Midbrain (tissue), 1 donor: ENCODE data around the gene EXD3.

Source experiments
- DNase-seq: peaks from one replicate; lab custom pipeline; 2025; lab: John Stamatoyannopoulos, UW

The EXD3 gene

DNA sequence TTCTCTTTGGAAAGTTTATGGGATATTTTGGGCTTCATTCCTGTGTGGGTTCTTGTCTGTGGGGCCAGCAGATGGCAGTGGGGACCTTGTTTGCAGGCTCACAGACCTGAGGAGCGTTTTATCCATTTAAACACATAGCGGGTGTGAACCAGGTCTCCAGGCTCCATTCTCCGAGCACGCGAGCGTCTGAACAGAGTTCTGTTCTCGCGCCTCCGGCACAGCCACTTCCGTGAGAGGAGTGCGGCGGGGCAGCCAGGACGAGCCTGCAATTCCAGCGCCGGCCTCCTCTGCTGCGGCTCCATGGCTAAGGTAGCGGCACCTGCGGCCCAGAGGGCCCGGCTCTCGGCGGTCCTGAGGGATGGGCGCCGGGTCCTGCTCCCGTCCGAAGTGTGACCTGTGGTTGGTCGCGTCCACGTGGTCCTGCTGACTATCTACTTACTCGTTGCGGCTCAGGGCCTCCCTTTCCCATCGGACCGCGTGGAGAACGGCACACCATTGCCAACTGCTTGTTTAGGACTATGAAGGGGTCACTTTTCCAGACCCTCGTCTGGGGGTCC lies 128.2 kb downstream of the EXD3 start:
- DNase-seq, result no peak

DNA sequence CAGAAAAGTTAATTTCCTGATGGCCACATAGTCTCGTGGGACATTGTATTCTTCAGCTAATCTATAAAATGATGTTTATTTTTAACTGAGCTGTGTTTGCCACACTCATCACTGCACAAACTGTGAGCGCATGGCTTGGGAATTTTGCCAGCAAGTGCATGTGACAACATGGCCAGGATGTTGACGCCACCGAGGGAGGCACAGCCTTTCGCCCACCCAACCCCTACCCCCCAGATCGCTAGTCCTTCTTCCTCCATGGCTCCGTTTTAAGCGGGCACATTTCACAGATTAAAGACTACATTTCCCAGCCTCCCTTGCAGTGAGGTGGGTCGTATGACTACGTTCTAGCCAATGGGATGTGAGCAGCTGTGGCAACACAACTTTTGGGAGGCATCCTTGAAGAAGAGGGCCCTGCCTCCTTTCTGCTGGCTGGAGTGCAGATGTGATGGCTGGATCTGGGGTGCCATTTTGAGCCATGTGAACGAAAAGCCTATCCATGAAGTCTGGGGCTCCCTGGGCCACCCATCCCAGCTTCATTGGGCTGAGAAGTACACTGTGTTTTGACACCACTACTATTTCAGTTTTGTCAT lies 128.8 kb downstream of the EXD3 start:
- DNase-seq, result no peak

DNA sequence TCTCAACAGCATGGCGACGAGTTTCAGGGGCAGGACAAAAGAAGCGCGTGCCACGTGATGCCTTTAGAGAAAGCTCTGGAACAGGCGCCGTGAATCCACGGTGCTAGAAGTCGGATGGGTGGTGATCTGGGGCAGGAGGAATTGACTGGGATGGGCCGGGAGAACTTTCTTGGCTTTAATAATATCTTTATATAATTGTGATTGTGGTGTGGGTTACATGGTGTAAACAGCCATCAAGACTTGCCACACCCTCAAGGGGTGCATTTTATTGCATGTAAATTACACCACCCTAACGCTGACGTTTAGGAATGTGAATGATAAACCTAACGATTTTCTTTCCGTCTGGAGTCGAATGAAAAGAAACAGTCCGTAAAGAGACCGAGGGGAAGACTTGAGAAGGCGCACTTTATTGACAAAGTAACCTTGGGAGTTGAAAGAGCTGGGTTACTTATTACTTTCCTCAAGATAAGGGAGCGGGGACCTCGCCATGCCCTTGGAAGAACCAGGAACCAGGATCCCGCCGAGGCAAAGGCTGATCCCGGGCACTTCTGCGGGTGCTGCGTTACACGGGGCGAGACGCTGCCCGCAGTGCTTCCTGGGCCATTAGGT lies 129.4 kb downstream of the EXD3 start:
- DNase-seq, result no peak

DNA sequence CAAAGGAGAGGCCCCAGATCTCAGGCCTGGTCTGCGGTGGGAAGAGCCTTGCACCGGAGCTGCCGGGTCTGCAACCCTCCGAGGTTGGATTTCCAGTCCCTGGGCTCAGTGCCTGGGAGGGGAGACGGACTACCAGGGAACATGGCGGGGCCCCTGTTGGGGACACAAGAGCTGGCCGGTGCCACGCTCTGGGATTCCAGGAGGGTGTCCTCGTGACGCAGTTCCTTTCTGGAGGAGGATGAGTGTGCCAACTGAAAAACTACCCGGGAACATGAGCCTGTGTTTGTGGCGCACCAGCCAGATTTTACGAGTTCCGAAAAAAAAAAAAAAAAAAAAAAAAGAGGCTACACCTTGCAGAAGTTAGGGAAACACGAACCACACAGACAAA lies 129.9 kb downstream of the EXD3 start:
- no peak for DNase-seq

DNA sequence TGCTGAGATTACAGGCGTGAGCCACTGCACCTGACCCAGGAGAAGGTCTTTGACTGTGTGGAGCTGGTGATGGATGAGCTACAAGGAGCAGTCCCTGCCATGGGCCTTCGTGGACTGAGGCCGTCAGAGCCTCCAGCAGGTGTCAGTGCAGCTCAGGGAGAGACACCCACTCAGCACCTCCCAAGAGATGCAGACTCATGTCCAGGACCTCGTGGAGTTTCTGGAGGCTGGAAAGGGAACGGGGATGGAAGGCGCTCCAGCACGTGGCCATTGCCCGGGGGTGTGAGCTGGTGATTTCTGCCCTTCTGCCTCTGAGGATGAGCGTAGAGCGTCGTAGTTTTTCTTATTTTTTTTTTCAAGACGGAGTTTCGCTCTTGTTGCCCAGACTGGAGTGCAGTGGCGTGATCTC lies 136.0 kb downstream of the EXD3 start:
- DNase-seq, result no peak

DNA sequence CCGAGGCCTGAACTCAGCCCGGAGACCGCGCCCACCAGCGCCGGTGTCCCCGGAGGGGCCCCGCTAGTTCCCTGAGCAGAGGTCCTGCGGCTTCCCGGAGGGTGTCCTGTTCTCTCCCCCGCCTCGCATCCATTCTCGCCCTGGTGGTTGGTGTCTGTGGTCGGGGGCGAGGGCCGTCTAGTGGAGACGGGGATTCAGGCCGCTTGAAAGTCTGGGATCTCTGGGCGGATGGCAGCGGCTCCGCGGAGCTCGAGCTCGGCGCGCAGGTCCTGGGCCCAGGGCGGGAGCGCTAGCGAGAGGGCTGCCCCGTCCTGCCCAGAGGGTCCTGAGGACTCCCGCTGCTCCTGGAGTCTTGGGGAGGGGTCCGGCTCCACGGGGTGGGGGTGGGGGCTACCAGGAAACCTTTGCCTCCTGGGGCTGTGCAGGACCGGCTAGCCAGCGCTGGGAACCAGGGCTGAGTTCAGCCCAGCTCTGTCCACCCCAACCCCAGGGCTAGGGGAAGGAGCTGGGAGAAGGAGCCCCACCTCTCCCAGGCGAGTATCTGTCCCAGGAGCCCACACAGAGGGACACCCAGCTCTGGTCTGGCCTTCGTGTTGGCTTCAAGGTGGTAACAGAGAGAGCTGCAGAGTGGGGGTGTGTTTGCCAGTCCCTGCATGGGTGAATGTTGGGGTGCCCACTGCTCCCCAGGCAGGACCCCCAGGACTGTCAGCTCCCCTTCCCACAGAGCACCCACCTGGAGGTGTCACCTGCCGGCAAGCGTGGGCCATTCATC lies 141.4 kb downstream of the EXD3 start:
- no peak for DNase-seq

DNA sequence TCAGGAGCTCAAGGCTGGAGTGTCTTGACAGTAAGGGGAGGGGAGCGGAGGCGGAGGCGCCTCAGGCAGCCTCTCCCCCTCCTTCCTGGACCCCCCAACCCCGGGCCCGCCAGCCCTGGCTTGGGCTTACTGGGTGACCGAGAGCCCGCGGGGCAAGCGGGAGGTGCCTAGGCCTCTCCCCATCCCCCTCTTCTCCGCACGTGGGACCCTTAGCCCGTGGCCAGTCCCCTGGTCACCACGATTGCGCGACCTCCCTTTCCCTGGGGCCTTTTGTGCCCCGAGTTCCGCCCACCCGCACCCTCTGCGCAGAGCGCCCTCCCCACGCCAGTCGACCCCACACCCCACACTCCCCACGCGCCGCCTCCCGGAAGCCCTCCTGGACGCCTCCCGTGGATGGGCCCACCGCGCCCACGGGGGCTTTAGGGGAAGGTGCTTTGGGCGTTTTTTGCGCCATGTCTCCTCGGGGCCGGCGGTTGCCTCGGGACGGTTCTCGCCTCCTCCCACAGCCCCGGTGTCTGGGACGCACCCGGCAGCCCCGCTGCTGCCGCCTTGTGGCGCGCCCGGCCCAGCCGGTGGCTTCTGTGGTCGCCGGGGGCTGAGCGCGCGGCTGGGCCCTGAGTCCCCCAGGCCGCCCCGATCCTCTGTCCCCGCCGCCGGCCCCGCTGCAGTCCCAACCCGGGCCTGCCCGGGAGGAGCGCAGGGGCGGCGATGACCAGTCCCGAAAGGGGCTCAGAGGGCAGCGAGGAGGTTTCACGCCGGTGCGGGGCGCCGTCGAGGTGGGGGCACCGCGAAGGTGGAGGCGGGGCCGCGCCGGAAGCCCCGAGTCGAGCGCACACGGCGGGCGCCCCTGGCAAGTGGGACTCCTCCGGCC lies 142.3 kb downstream of the EXD3 start:
- no peak for DNase-seq

DNA sequence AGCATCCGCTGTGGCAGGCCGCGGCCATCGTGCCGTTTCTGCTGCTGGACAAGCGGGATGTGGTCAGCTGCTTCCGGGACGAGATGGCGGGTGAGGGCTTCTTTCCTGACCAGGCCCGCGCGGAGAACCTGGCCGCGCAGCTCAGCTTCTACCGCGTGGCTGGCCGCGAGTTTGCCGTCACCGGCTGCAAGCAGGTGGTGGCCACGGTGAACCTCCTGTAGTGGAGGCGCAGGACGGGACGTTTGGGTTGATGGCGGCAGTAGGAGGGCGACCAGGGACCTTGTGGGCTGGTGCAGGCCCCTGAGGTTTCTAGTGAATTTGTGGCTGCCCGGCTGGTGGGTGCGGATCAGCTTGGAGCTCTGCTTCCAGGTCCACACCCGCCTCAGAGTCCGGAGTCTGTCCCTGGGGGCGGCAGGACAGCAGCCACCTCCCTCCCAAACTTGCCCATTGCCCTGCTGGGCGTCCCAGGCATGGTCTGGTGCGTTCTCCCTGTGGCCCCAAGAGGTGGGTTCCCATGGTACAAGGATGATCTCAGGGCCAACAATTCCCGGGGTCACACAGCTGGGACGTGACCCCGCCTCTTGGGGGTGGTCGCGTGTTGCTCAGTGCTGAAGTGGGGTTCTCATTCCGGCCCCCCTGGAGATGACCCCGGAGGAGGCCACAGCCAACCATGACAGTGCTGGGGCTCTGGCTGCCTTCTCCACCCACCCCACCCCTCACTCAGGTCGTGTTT lies 143.1 kb downstream of the EXD3 start:
- DNase-seq, result no peak

DNA sequence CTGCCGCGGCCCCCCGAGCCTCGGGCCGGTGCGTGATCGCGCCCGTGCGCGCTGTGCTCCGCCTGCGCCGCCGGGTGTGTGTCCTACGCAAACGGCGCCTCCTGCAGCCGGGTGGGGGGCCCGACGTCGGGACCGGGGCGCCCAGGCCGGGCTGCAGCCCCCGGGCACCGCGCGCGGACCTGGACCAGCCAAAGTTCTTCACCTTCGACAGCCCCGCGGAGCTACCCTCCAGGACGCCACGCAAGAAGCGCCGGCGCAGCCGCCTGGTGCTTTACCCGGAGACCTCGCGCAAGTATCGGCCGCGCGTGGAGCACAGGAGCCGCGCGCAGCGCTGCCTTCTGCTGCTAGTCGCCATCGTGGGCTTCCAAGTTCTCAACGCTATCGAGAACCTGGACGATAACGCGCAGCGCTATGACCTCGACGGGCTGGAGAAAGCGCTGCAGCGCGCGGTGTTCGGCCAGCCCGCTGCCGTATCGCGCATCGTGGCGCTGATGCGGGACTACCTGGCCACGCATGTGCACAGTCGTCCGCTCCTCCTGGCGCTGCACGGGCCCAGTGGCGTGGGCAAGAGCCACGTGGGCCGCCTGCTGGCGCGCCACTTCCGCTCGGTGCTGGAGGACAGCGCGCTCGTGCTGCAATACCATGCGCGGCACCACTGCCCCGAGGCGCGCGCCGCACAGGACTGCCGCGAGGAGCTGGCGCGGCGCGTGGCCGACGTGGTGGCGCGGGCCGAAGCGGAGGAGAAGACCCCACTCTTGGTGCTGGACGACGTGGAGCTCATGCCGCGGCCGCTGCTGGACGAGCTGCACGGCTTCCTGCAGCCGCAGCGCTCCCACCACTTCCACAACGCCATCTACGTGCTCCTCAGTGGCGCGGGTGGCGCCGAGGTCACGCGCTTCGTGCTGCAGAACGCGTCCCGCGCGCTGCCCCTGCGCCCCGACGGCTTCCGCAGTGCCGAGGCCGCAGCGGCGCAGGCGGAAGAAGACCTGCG lies 143.9 kb downstream of the EXD3 start:
- DNase-seq, result no peak

DNA sequence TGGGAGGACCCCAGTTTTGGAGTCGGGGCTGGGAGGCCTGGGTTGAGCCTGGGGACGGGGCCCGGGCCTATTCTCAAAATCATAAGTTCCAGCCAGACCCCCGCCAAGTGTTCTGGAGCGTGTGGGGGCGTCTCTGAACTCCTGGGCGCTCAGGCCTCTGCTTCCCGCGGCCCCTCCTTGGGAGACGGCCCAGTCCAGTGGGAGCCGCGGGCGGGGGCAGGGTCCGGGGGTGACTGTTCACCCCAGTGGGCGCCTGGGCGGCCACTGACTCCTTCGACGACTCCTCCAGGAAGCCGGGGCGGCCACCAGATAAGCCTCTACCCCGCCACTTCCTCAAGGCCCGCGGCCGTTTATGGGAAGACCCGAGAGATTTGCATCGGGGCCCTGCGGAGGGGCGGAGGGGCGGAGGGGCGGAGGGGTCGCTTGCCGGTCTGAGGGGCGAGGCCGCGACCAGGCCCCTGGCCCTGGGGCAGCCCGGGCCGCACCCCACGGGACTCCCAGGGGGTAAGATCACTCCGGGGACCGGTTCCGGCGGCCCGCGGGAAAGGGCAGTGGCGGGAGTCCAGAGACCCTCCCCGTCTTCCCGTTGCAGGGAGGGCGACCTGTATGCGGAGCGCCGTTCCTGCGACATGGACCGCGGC lies 144.8 kb downstream of the EXD3 start:
- DNase-seq, result no peak

DNA sequence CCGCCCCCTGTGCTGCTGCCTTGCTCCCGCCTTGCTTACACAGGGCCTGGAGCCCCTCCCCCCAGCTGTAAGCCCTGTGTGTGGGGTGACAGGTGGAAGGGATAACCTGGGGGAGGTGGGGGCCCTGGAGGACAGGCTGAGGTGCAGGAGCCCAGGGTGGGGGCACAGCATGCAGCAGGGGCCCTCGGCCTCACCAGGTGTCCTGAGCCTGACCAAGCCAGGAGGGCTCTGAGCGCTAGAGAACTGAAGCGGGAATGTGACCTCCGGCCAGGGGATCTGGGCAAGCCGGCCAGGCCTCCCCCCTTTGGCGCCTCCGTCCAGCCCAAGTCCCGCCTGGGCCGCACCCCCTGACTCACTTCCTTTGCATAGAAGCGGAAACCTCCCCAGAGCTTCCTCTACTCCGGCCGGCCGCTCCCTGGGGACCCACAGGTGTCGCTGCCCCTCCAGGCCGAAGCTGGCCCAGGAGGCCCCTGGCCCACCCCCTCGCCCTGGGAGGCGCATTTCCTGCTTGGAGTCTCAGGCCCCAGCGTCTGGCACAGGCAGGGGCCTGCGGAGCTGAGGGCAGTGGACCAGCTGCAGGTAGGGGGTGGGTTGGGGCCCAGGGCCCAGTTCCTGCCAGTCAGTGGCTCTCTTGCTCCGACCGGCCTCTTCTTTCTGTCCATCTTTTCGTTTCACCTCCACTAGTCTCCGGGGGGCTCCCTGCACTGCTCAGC lies 145.5 kb downstream of the EXD3 start, which contains the start of gene TOR4A:
TSS of gene TOR4A (plus strand) at position 398 of the 713 bp plus-strand sequence. CDS start 964 bp downstream, outside the sequence.
- DNase-seq, result no peak

DNA sequence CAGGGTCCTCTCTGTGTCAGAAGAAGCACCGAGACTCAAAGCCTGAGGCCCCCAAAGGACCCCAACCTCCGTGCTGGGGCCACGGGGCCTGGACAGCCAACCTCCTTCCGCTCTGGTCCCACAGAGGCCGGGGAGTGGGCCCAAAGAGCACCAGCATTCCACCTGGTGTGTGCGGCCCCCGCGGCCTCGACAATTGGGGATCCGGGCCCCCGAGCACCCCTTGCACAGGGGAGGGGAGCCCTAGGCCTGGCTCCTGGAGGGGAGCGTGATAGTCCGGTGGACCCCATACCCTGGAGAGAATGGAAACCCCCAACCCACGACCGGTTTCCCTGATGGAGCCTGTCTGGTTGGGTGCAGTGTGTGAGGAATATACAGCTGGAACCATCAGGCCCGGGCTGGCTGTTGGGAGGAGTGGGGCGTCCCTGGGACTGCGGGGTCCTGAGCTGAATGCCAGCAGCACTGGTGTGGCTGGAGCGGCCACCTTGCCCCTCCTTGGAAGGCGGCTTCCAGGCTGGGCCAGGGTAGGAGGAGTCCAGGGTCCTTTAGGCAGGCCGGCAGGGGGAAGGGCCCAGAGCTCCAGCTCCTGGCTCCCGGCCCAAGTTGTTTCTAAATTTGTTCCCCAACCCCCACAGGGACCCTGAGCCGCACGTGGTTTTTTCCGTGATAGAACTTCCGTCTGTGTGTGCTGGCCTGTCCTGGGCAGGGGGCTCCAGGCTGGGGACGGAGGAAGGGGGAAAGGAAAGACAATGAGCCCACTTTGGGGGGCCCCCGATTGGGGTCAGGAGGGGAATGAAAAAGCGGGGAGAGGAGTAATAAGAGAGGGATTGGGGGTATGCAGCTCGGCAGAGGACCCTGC lies 146.3 kb downstream of the EXD3 start:
- DNase-seq, result no peak

DNA sequence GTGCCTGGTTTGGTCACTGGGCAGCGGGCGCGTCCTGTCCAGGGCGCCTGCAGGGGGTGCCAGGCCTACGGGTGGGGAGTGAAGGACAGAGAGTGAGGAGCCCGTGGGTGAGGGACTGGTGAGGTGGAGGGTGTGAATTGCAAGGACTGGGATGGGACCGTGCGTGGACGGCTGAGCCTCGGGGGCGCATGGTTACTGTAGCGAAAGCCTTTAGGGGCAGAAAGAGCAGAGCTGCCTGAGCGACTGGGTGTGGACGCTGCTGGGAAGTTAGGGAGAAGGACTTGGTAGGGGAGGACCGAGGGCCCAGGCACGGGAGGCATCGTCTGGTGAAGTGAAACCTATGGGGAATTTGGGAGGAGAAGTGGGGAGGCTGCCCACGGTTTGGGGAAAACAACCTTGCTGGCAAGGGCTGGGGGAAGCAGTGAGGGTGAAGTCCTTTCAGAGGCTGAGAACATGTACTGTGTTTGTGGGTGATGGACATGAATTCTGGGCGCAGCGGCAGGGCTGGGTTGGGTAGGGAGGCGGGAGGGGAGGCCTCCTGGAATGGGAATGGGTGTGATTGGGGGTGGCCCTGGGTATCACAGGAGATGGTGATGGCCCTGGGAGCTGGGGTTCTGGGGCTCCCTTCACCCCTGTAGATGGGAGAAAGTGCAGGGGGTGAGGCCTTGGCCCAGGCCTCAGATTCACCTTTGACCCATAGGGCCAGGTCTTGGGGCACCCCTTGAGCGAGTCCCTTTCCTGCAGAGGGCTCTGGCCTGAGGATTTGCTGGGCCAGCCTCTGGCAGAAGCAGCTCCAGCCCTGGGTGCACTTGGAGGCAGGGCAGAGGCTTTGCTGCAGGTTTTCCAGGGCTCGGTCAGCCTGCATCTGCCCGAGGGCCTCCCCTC lies 147.1 kb downstream of the EXD3 start:
- DNase-seq, result no peak

DNA sequence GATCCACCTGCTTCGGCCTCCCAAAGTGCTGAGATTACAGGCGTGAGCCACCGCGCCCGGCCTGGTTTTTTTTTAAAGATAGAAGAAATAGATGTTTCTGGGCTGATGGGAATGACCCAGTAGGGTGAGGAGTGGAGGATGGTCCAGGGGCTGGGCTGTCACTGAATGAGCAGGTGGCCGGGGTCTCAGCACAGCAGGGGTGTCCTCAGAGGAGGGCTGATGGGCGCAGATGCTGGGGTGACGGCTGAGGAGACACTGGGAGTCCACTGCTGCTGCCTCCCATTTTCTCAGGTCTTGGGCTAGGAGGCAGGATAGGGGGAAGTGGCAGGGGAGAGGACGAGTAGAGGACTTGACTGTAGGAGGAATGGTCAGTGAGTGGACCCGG lies 147.8 kb downstream of the EXD3 start:
- DNase-seq, result no peak

DNA sequence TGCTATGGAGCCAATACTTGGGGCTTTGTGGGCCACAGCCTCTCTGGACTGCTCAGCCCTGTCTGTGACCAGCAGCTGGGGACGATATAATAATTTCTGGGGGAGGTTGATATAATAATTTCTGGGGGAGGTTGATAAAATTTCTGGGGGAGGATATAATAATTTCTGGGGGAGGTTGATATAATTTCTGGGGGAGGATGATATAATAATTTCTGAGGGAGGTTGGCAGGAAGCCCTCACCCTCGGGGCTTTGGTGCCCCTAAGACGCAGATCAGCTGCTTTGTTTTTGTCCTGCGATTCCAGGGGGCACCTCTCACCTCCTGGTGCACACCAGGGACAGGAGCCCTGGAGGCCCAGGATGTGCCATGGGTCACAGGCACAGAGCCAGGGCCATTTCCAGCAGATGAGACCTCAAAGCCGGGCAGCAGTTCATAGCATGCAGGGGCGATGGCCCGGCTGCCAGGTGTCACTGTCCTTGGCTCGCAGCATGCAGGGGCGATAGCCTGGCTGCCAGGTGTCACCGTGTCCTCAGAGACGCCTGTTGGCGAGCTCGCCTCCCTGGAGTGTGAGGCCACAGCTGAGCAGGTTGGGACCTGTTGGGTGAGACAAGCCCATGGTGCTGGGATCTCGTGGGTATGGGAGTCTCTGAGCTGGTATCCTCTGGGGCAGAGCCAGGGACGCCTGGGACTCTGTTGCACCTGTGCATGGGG lies 149.2 kb downstream of the EXD3 start:
- DNase-seq, result no peak

DNA sequence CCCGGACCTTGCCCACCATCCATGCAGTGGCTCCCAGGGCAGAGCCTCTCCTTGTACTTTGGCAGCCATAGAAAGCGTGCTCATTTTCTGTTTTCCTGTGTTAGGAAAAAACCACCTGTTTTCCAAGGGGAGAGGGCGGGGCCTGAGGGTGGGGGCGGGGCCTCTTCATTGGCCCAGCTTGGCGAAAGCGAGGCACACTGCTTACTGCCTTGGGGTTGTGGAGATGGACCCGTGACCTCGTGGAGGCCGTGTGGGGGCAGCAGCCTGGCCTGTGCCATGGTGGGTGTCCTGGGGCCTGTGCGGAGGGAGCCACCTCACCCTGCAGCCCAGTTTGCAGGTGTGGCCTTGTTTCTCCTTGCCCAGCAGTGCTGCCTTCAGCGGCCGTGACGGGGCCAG lies 149.9 kb downstream of the EXD3 start:
- no peak for DNase-seq
